Endothelial cell of umbilical vein (primary cell): ENCODE measurements around the gene TTC21A.

Experiments used
- CTCF ChIP-seq, 2 donors: IDR thresholded peaks; 1 replicate in 1 of 2; 2 replicates in 1 of 2; pipeline ENCODE4 v1.5.1; 2011; ENCODE audit warnings: low read length in 2 of 2, mild to moderate bottlenecking in 2 of 2, moderate library complexity in 2 of 2, control low read depth in 1 of 2, inconsistent platforms in 1 of 2, low read depth in 1 of 2; ENCODE audit not compliant: insufficient read depth in 1 of 2; ENCODE audit errors: extremely low read depth in 1 of 2
- EZH2 ChIP-seq: IDR thresholded peaks from 2 replicates; pipeline ENCODE4 v1.6.1; 2012; ENCODE audit warnings: borderline replicate concordance, low read depth, mild to moderate bottlenecking, moderate library complexity, low read length, inconsistent platforms; ENCODE audit not compliant: severe bottlenecking
- FOS ChIP-seq: IDR thresholded peaks from 2 replicates; pipeline ENCODE4 v1.6.1; 2011; ENCODE audit warnings: mild to moderate bottlenecking, low read length, moderate library complexity, borderline replicate concordance; ENCODE audit not compliant: insufficient read depth
- GATA2 ChIP-seq: IDR thresholded peaks from 2 replicates; pipeline ENCODE4 v1.7.0; 2011; ENCODE audit warnings: low read depth, mild to moderate bottlenecking, moderate library complexity, mixed read lengths, low read length; ENCODE audit not compliant: insufficient read length, insufficient read depth
- MAX ChIP-seq: IDR thresholded peaks from 2 replicates; pipeline ENCODE4 v1.6.1; 2011; ENCODE audit not compliant: insufficient read depth, insufficient read length
- MYC ChIP-seq: IDR thresholded peaks from one replicate; pipeline ENCODE4 v1.6.1; 2011; ENCODE audit warnings: mild to moderate bottlenecking, low read depth, low read length
- POLR2A ChIP-seq: IDR thresholded peaks from 2 replicates; pipeline ENCODE4 v1.6.1; 2012; ENCODE audit warnings: low read depth, mild to moderate bottlenecking, control low read depth, low read length
- POLR2AphosphoS5 ChIP-seq: IDR thresholded peaks from 2 replicates; pipeline ENCODE4 v1.6.1; 2012; ENCODE audit warnings: low read depth, mild to moderate bottlenecking, control low read depth, low read length, moderate library complexity; ENCODE audit not compliant: insufficient read depth

GRCh38 chr3:39166134-39166710 lies 58.7 kb downstream of the TTC21A start:
- no peak for TF ChIP-seq CTCF (IDR thresholded peaks at IDR 0.05; ENCODE audit: extremely low read depth in 1 of 2, insufficient read depth in 1 of 2, low read depth in 1 of 2, low read length in 2 of 2)
- TF ChIP-seq POLR2AphosphoS5 = peak; percentile 82
- TF ChIP-seq FOS = peak; percentile 98
- peak; percentile 37 for TF ChIP-seq POLR2A
- no peak for TF ChIP-seq EZH2
- peak; percentile 86 for TF ChIP-seq GATA2
- no peak for TF ChIP-seq MAX
- no peak for TF ChIP-seq MYC
